ENCODE measurements around the gene CHRDL2.

The CHRDL2 gene

DNA sequence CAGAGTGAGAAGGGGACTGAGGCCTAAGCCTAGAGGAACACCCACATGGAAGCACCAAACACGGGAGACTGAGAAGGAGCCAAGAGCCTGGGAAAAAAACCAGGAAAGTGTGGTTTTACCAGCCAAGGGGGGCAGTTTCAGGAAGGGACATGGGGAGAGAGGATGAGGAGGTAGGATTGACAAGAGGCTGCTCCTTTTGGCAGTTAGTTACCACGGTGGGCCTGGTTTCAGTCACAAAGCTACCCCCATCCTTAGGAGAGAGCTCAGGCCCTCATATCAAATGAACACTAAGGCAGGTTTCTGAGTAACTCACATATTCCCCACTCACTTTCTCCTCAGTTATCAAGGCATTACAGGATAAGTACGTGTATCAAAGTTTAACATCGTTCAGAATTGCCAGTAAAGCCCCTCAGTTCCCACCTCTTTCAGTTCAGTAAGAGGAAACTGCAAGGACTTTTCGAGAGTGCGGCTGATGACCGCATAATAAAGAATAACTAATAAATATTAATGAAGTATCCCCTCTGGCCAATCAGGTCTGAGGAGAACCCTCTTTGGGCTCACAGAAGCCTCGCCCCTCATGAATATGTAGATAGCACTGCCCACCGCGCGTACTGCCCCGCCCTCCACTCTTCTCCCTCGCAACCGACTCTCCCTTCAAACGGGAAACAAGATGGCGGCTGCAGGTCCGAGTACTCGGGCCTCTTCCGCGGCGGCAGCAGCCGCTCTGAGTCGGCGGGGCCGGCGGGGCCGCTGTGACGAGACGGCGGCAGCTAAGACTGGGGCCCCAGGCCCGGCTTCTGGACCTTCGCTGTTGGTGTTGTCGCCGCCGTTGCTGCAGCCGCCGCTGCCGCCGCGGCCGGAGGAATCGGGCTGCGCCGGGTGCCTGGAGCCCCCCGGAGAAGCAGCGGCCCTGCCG is 17.2 kb upstream of the CHRDL2 start, which contains the start of gene RNF169:
TSS of gene RNF169 (plus strand) at position 639 of the 916 bp plus-strand sequence. CDS start at position 671, 32 bp downstream.
- Histone ChIP-seq H3K9me3 (ENCODE audit: insufficient read depth, low read length) (no peaks in the 10 kb centered on the region), H3K4me3 (ENCODE audit: insufficient read depth, low read length, poor library complexity, severe bottlenecking) (peak within 1 kb of the TSS; percentile 71), H3K79me2 (ENCODE audit: insufficient read depth, low read length) (peaks cover 38% of the 10 kb centered on the region), H3K9me2 (replicated peaks; ENCODE audit: insufficient read depth, low read length) (no peaks in the 10 kb centered on the region), H4K20me1 (ENCODE audit: low read depth, low read length) (no peaks in the 10 kb centered on the region), H2AFZ (ENCODE audit: low read depth, low read length, severe bottlenecking) (peak within 1 kb of the TSS; percentile 92), H3K9ac (ENCODE audit: low read length) (peak within 1 kb of the TSS; percentile 64), H3K27ac (ENCODE audit: low read depth, low read length) (peak within 1 kb of the TSS; percentile 71), H3F3A (ENCODE audit: insufficient read depth) (peaks cover 10% of the 10 kb centered on the region; the same call in 1 of the 2 replicates), H3K36me3 (ENCODE audit: low read length) (no peaks in the 10 kb centered on the region), H3K27me3 (ENCODE audit: low read length) (no peaks in the 10 kb centered on the region), H3K4me2 (ENCODE audit: low read depth, low read length, poor library complexity, severe bottlenecking) (peak within 1 kb of the TSS; percentile 60)
- TF ChIP-seq, protein P1, sequence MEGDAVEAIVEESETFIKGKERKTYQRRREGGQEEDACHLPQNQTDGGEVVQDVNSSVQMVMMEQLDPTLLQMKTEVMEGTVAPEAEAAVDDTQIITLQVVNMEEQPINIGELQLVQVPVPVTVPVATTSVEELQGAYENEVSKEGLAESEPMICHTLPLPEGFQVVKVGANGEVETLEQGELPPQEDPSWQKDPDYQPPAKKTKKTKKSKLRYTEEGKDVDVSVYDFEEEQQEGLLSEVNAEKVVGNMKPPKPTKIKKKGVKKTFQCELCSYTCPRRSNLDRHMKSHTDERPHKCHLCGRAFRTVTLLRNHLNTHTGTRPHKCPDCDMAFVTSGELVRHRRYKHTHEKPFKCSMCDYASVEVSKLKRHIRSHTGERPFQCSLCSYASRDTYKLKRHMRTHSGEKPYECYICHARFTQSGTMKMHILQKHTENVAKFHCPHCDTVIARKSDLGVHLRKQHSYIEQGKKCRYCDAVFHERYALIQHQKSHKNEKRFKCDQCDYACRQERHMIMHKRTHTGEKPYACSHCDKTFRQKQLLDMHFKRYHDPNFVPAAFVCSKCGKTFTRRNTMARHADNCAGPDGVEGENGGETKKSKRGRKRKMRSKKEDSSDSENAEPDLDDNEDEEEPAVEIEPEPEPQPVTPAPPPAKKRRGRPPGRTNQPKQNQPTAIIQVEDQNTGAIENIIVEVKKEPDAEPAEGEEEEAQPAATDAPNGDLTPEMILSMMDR (IDR thresholded peaks at IDR 0.05; ENCODE audit: insufficient read depth, low read length, poor library complexity, severe bottlenecking): no peak
- no peak for TF ChIP-seq EZH2phosphoT487 (conservative IDR thresholded peaks at IDR 0.05; ENCODE audit: low read length)

DNA sequence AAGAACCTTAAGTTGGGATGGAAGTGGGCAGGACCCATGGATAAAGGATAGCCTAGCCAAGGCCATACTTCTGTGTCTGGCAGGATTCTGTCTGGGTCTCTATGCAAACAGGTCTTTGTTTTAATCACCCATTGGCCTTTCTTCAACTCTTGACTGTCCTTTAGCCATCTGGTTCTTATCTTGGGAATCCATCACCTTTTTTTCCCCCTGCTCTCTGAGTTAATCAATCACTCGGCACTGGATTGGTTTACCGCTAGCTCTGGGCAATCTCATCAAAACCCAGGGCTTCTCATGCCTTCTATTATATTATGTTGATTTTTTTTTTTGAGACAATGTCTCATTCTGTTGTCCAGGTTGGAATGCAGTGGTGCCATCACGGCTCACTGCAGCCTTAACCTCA is 15.6 kb upstream of the CHRDL2 start:
- H4K20me1 ChIP-seq (ENCODE audit: low read depth, low read length): no peaks in the 10 kb centered on the region
- H3K79me2 ChIP-seq (ENCODE audit: insufficient read depth, low read length): peaks cover 25% of the 10 kb centered on the region
- no peaks in the 10 kb centered on the region for H3K27me3 ChIP-seq (ENCODE audit: low read length)
- peaks cover 10% of the 10 kb centered on the region; the same call in 1 of the 2 replicates for H3F3A ChIP-seq (ENCODE audit: insufficient read depth)
- H2AFZ ChIP-seq (ENCODE audit: low read depth, low read length, severe bottlenecking): no peak overlapping the region
- H3K4me3 ChIP-seq (ENCODE audit: insufficient read depth, low read length, poor library complexity, severe bottlenecking): no peak overlapping the region
- H3K9me2 ChIP-seq (replicated peaks; ENCODE audit: insufficient read depth, low read length): no peaks in the 10 kb centered on the region
- H3K36me3 ChIP-seq (ENCODE audit: low read length): no peaks in the 10 kb centered on the region
- no peak overlapping the region for H3K9ac ChIP-seq (ENCODE audit: low read length)
- H3K27ac ChIP-seq (ENCODE audit: low read depth, low read length): no peak overlapping the region
- H3K4me2 ChIP-seq (ENCODE audit: low read depth, low read length, poor library complexity, severe bottlenecking): no peak overlapping the region
- H3K9me3 ChIP-seq (ENCODE audit: insufficient read depth, low read length): no peaks in the 10 kb centered on the region
- TF ChIP-seq EZH2phosphoT487 (conservative IDR thresholded peaks at IDR 0.05; ENCODE audit: low read length): no peak
- TF ChIP-seq, protein P1 (IDR thresholded peaks at IDR 0.05; ENCODE audit: insufficient read depth, low read length, poor library complexity, severe bottlenecking): no peak

DNA sequence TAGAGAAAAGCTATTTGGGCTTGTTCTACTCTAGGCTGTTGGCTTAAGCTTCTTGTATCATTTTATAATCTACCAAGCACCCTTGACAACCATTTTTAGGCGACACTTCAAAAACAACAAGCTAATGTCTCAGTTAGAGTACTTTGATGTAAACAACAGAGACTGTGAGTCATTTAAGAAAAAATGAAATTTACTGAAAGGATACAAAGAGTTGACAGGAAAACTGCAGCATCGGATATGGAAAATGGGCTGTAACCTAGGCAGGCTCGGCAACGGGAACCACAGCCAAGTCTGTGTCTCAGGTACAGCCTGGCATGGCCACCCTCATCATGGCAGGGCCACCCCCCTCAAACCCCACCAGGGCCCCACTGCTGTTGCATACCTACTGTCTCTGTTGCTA is 13.1 kb upstream of the CHRDL2 start:
- no peaks in the 10 kb centered on the region for H3F3A ChIP-seq (ENCODE audit: insufficient read depth)
- no peaks in the 10 kb centered on the region for H3K9me3 ChIP-seq (ENCODE audit: insufficient read depth, low read length)
- no peaks in the 10 kb centered on the region for H3K9me2 ChIP-seq (replicated peaks; ENCODE audit: insufficient read depth, low read length)
- H4K20me1 ChIP-seq (ENCODE audit: low read depth, low read length): no peaks in the 10 kb centered on the region
- H3K4me3 ChIP-seq (ENCODE audit: insufficient read depth, low read length, poor library complexity, severe bottlenecking): no peak overlapping the region
- no peak for TF ChIP-seq EZH2phosphoT487 (conservative IDR thresholded peaks at IDR 0.05; ENCODE audit: low read length)
- TF ChIP-seq, protein P1 (IDR thresholded peaks at IDR 0.05; ENCODE audit: insufficient read depth, low read length, poor library complexity, severe bottlenecking): no peak
- H3K27me3 ChIP-seq (ENCODE audit: low read length): no peaks in the 10 kb centered on the region
- no peak overlapping the region for H3K9ac ChIP-seq (ENCODE audit: low read length)
- H3K36me3 ChIP-seq (ENCODE audit: low read length): no peaks in the 10 kb centered on the region
- H3K27ac ChIP-seq (ENCODE audit: low read depth, low read length): no peak overlapping the region
- H2AFZ ChIP-seq (ENCODE audit: low read depth, low read length, severe bottlenecking): no peak overlapping the region
- H3K79me2 ChIP-seq (ENCODE audit: insufficient read depth, low read length): peaks cover under 1% of the 10 kb centered on the region; the same call in 1 of the 2 replicates
- H3K4me2 ChIP-seq (ENCODE audit: low read depth, low read length, poor library complexity, severe bottlenecking): no peak overlapping the region

Data from SU-DHL-6 (cell line).